Measurements from ENCODE around the gene HGFAC.

Gene HGFAC

DNA sequence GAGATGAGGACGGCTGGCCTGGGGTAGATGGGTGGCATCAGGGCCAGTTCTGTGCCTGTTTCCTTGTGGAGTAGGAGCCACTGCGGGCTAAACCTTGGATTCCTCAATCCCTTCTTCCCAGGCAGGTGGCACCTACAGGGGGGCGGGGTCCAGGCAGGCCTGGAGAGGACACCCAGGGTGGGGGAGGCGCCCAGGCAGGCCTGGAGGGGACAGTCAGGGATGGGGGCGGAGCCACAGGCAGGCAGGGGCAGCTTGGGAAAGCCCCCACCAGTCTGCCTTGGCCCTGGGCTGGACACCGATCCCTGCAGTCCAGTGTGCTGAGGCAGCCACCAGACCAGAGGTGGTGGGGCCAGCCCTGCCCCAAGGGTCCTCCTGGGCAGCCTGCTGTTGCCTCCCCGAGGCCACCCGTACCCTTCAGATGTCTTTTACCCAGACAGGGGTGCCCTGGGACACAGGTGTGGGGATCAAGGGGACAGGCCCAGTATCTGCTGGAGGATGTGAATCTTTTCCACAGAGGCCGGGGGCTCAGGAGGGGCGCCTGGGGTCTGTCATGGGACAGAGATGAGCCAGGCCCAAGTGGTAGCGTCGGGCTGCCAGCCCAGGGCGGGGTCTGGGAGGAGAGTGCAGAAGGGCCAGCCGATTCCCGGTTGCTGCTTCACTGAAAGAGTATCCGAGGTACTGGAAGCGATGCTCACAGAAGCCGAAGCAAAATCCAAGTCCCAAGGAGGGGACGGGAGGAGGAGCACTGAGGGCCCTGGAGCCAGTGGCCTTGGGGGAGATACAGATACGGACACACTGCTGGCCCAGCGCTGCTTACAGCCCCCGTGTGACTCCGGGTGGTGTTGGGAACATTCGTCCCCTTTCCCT lies 56.0 kb downstream of the HGFAC start:
- no peak for DNase-seq (ENCODE audit: low read depth, low spot score)
- TF ChIP-seq, protein P1, sequence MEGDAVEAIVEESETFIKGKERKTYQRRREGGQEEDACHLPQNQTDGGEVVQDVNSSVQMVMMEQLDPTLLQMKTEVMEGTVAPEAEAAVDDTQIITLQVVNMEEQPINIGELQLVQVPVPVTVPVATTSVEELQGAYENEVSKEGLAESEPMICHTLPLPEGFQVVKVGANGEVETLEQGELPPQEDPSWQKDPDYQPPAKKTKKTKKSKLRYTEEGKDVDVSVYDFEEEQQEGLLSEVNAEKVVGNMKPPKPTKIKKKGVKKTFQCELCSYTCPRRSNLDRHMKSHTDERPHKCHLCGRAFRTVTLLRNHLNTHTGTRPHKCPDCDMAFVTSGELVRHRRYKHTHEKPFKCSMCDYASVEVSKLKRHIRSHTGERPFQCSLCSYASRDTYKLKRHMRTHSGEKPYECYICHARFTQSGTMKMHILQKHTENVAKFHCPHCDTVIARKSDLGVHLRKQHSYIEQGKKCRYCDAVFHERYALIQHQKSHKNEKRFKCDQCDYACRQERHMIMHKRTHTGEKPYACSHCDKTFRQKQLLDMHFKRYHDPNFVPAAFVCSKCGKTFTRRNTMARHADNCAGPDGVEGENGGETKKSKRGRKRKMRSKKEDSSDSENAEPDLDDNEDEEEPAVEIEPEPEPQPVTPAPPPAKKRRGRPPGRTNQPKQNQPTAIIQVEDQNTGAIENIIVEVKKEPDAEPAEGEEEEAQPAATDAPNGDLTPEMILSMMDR (IDR thresholded peaks at IDR 0.05; ENCODE audit: insufficient read depth, low read length, missing control alignments): no peak
- ChIA-PET CTCF (no interaction called here), POLR2A (no interaction called here)
- H3K4me3 ChIP-seq (ENCODE audit: low read depth, low read length): no peak overlapping the region

DNA sequence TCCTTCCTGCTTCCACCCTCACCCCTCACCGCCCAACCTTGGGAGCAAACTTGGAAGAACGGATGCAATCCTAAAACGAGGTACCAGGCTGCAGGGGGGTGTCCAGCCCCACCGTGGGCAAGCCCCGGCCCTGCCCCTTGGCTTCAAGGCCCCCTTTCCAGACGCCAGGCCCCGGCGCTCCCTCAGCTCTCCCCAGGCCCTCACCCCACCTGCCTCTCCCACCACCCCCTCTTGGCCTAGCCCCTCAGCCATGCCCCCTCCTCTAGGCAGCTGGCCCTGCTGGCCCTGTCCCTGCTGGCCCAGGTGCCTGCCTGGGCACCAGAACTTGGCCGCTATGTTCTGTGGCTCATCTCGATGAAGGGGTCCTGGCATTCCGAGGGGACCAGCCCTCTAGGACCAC lies 56.6 kb downstream of the HGFAC start:
- TF ChIP-seq, protein P1 (IDR thresholded peaks at IDR 0.05; ENCODE audit: insufficient read depth, low read length, missing control alignments): no peak
- ChIA-PET CTCF (no interaction called here), POLR2A (no interaction called here)
- DNase-seq (ENCODE audit: low read depth, low spot score): no peak
- H3K4me3 ChIP-seq (ENCODE audit: low read depth, low read length): no peak overlapping the region

All from AG04449 (cell line).